GM12873 (cell line): ENCODE results near the gene KIAA1217.

Experiments
- TF ChIP-seq, protein P1 (sequence below): IDR thresholded peaks from 2 replicates; pipeline ENCODE4 v1.5.1; 2012; ENCODE audit warnings: low read depth, mild to moderate bottlenecking, moderate library complexity, low read length, control low read depth; ENCODE audit not compliant: insufficient read depth; ENCODE audit errors: missing control alignments

Gene KIAA1217

DNA sequence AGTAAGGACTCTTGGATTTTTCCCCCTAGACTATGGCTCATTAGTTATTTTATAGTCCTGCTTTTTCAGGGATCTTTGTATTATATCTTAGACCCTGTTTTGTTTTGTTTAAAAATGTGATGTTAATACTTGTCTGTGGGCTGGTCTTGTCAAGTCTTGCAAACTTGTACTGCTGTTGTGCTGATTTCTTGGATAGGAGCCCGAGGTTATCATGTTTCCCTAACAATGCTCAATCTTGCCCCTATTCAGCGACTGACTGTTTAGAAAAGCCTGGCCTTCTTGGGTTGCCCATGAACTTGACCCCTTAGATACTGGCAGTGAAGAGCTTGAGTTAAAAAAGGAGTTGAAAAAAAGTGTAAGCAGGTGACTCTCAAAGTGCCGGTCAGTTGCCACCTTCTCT, 115.7 kb downstream of the KIAA1217 start:
- TF ChIP-seq, protein P1, sequence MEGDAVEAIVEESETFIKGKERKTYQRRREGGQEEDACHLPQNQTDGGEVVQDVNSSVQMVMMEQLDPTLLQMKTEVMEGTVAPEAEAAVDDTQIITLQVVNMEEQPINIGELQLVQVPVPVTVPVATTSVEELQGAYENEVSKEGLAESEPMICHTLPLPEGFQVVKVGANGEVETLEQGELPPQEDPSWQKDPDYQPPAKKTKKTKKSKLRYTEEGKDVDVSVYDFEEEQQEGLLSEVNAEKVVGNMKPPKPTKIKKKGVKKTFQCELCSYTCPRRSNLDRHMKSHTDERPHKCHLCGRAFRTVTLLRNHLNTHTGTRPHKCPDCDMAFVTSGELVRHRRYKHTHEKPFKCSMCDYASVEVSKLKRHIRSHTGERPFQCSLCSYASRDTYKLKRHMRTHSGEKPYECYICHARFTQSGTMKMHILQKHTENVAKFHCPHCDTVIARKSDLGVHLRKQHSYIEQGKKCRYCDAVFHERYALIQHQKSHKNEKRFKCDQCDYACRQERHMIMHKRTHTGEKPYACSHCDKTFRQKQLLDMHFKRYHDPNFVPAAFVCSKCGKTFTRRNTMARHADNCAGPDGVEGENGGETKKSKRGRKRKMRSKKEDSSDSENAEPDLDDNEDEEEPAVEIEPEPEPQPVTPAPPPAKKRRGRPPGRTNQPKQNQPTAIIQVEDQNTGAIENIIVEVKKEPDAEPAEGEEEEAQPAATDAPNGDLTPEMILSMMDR: no peak

DNA sequence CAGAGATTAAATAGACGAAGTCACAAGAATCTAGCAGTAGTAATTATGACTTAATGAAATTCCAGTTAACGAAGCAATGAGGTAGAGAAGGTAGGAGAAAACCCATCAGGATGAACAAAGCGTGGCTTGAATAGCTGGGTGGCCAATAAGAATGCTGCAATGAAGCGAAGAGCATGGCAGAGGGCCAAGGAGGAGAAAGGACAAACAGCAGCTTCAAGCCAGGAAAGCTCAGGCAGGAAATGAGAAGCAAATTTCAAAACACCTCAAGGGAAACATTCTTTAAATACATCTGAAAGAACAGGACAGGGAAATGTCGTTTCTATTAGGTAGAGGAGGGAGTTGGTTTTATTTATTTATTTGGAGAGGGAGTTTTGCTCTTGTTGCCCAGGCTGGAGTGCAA, 122.5 kb downstream of the KIAA1217 start:
- TF ChIP-seq, protein P1: no peak

DNA sequence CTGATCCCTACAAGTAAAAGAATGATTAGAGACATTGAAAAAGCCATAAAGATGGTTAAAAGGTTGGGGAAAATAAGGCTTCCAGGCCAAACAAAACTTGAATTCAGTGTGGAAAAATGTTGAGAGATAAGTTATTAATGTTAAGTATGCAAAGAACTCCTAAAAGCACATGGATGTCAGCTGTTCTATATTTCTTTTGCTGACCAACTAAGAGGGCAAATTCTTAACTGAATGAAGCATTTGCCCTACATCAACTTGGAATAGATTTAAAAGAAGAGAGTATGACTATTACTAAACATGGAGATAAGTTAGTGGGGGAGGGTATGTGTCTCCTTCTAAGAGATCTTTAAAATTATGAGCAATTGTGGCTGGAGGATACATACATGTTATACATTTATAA, 124.8 kb downstream of the KIAA1217 start:
- TF ChIP-seq, protein P1: no peak

DNA sequence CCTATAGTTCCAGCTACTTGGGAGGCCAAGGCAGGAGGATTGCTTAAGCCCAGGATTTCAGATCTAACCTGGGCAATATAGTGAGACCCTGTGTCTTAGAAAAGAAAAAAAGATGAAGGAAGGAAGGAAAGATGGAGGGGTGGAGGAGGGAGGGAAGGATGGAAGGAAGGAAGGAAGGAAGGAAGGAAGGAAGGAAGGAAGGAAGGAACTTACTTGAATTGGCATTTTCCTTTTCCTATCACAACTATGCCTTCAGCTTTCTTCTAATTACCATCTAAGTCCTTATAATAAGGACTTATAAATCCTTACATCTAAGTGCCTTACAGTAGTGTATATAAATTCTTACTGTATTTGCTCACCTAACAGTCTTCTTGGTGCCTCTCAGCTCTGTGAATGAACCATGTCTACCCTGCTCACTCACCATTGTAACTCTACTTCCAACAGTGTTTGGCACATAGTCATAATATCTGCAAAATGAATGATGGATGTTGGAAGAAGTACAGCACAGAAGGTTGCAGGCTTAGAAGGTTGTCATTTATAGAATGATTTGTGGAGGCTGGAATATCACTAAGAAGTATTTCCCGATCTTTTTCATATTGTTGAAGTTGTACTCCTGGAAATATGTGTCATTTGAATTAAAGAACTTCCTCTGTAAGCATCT, 125.5 kb downstream of the KIAA1217 start:
- TF ChIP-seq, protein P1: no peak

DNA sequence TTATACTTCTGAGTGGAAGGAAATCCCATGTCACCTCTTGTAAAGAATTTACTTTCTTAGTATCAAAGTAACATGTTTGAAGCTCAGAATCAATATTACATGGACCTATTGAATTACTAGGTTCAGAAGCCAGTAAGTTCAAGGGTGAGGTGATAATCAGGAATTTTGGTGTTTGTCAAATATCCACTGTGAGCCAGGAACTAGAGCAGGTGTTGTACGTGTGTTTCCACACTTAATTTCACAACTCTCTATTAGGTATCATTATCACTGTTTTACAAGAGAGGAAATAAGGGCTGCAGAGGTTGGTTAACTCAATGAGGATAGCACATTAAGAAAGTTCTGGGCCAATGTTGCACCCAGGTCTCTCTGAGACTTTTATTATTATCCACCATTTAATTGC, 130.4 kb downstream of the KIAA1217 start:
- TF ChIP-seq, protein P1: no peak

DNA sequence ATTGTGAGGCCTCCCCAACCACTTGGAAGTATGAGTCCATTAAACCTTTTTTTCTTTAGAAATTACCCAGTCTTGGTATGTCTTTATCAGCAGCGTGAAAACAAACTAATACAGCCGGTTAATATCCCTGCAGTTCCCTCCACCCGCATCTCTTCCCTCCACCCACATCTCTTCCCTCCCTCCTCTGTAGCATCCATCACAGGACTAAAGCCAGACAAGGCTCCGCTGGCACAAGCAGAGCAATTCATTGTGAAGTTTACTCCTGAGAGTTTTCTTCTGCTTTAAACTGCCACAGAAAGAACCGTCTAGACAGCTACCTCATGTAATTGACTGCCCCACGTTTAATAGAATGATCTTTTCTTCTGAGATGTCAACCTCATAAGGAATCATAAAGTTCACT, 131.5 kb downstream of the KIAA1217 start:
- TF ChIP-seq, protein P1: no peak

DNA sequence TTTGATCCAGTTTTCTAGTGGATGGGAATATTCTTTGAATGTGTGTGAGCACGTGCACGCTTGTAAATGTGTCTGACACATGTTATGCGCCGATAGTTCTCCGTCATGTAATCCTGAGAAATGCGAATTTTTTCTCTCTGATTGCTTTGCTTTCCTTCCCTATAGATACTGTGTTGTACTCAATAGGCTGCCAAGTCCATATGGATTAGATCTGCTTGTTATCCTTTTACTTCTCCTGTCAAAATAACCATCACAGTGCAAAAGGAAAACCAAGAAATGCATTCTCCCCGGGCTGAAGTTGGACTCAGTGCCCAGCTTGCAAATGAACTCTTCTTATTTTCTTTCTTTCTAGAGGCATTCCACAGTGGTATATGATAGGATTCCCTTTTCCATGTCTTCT, 131.9 kb downstream of the KIAA1217 start:
- TF ChIP-seq, protein P1: no peak
